Measurements from ENCODE around the gene TSEN54.

TSEN54 gene

GRCh38 chr17:75512926-75513640 is 3.2 kb upstream of the TSEN54 start:
- no peak overlapping the region for H3K9ac ChIP-seq
- no peak for TF ChIP-seq CTCF (IDR thresholded peaks at IDR 0.05)
- peak overlapping the region; percentile 70 for H3K4me3 ChIP-seq (ENCODE audit: low read depth, low read length)
- H3K4me1 ChIP-seq: peaks cover 14% of the 10 kb centered on the region
- no peaks in the 10 kb centered on the region for H3K36me3 ChIP-seq (ENCODE audit: control insufficient read depth, insufficient read depth, low read length)
- H3K79me2 ChIP-seq: peaks cover 2% of the 10 kb centered on the region
- no peaks in the 10 kb centered on the region for H3K27me3 ChIP-seq (ENCODE audit: control insufficient read depth, insufficient read depth, low read length)
- peak overlapping the region; percentile 89 for H3K27ac ChIP-seq
- H2AFZ ChIP-seq: no peak overlapping the region
- H3K4me2 ChIP-seq (ENCODE audit: low read length): no peak overlapping the region
- no peaks in the 10 kb centered on the region for H3K9me3 ChIP-seq (ENCODE audit: control insufficient read depth, low read length)

GRCh38 chr17:75513641-75514000 is 2.7 kb upstream of the TSEN54 start:
- H3K27ac ChIP-seq: peak overlapping the region; percentile 89
- H3K4me3 ChIP-seq (ENCODE audit: low read depth, low read length): peak overlapping the region; percentile 70
- peaks cover 2% of the 10 kb centered on the region for H3K79me2 ChIP-seq
- H3K4me2 ChIP-seq (ENCODE audit: low read length): peak overlapping the region; percentile 85
- H3K27me3 ChIP-seq (ENCODE audit: control insufficient read depth, insufficient read depth, low read length): no peaks in the 10 kb centered on the region
- no peaks in the 10 kb centered on the region for H3K36me3 ChIP-seq (ENCODE audit: control insufficient read depth, insufficient read depth, low read length)
- H3K9me3 ChIP-seq (ENCODE audit: control insufficient read depth, low read length): no peaks in the 10 kb centered on the region
- no peak overlapping the region for H3K9ac ChIP-seq
- H3K4me1 ChIP-seq: peaks cover 14% of the 10 kb centered on the region
- no peak for TF ChIP-seq CTCF (IDR thresholded peaks at IDR 0.05)
- H2AFZ ChIP-seq: no peak overlapping the region

GRCh38 chr17:75514299-75514918 is 1.9 kb upstream of the TSEN54 start:
- Histone ChIP-seq H3K36me3 (ENCODE audit: control insufficient read depth, insufficient read depth, low read length) (no peaks in the 10 kb centered on the region), H3K27me3 (ENCODE audit: control insufficient read depth, insufficient read depth, low read length) (no peaks in the 10 kb centered on the region), H3K4me3 (ENCODE audit: low read depth, low read length) (peak overlapping the region; percentile 70), H3K9ac (no peak overlapping the region), H3K4me2 (ENCODE audit: low read length) (peak overlapping the region; percentile 85), H2AFZ (peak overlapping the region; percentile 100), H3K79me2 (peaks cover 2% of the 10 kb centered on the region), H3K9me3 (ENCODE audit: control insufficient read depth, low read length) (no peaks in the 10 kb centered on the region), H3K4me1 (peaks cover 8% of the 10 kb centered on the region), H3K27ac (peak overlapping the region; percentile 89)
- TF ChIP-seq CTCF (IDR thresholded peaks at IDR 0.05): no peak

- Histone ChIP-seq H3K4me1 (peaks cover 8% of the 10 kb centered on the region), H2AFZ (peak overlapping the region; percentile 100), H3K79me2 (peaks cover 2% of the 10 kb centered on the region), H3K36me3 (ENCODE audit: control insufficient read depth, insufficient read depth, low read length) (no peaks in the 10 kb centered on the region), H3K27me3 (ENCODE audit: control insufficient read depth, insufficient read depth, low read length) (no peaks in the 10 kb centered on the region), H3K9ac (peak overlapping the region; percentile 56), H3K4me2 (ENCODE audit: low read length) (peak overlapping the region; percentile 85), H3K4me3 (ENCODE audit: low read depth, low read length) (peak overlapping the region; percentile 70), H3K9me3 (ENCODE audit: control insufficient read depth, low read length) (no peaks in the 10 kb centered on the region), H3K27ac (peak overlapping the region; percentile 89)
- TF ChIP-seq CTCF (IDR thresholded peaks at IDR 0.05): no peak
Measured at GRCh38 chr17:75514919-75515495, 1.3 kb upstream of the TSEN54 start.
